NCI-H146 treated with DMSO at 0.1 percent for 48 hours (cell line): Measurements from ENCODE around the gene MMP24.
A peak's percentile ranks its signal among the peaks of the same experiment; 100 is the strongest.
"Not testable (repeated sequence)": the region's sequence is repeated elsewhere in the genome, so short reads cannot be mapped to it uniquely, and the experiment has no call there.

Experiments
- DNase-seq: peaks from one replicate; lab custom pipeline; 2025; ENCODE audit not compliant: unreplicated experiment; lab: John Stamatoyannopoulos, UW

The MMP24 gene

GRCh38 chr20:35216541-35216940 lies 9.9 kb upstream of the MMP24 start:
- DNase-seq, result no peak

GRCh38 chr20:35223941-35224340 lies 2.5 kb upstream of the MMP24 start:
- DNase-seq, result no peak

- no peak for DNase-seq
These were observed 2.0 kb upstream of the MMP24 start for GRCh38 chr20:35224536-35224935.

GRCh38 chr20:35225319-35226125 lies 968 bp upstream of the MMP24 start:
- no peak for DNase-seq

GRCh38 chr20:35226884-35227681 lies 593 bp downstream of the MMP24 start:
- DNase-seq, result peak; percentile 48

- DNase-seq, result no peak
These were observed 6.1 kb downstream of the MMP24 start for GRCh38 chr20:35232575-35232974.

GRCh38 chr20:35235881-35236280 lies 9.4 kb downstream of the MMP24 start:
- DNase-seq, result no peak

- DNase-seq, result no peak
These were observed 11.0 kb downstream of the MMP24 start for GRCh38 chr20:35237486-35237885.

GRCh38 chr20:35238170-35238569 lies 11.7 kb downstream of the MMP24 start:
- DNase-seq, result no peak

- DNase-seq, result no peak
These were observed 12.2 kb downstream of the MMP24 start for GRCh38 chr20:35238735-35239134.

GRCh38 chr20:35240083-35240810 lies 13.8 kb downstream of the MMP24 start:
- no peak for DNase-seq

- DNase-seq, result no peak
These were observed 14.4 kb downstream of the MMP24 start for GRCh38 chr20:35240811-35241293.

GRCh38 chr20:35243317-35243716 lies 16.8 kb downstream of the MMP24 start:
- no peak for DNase-seq

GRCh38 chr20:35243986-35244385 lies 17.5 kb downstream of the MMP24 start:
- peak; percentile 64 for DNase-seq

GRCh38 chr20:35246723-35247122 lies 20.2 kb downstream of the MMP24 start:
- no peak for DNase-seq

- DNase-seq, result no peak
These were observed 22.4 kb downstream of the MMP24 start for GRCh38 chr20:35248641-35249475.

- DNase-seq, result no peak
These were observed 25.1 kb downstream of the MMP24 start for GRCh38 chr20:35251613-35251940.

GRCh38 chr20:35252037-35252461 lies 25.6 kb downstream of the MMP24 start:
- no peak for DNase-seq

GRCh38 chr20:35252598-35252997 lies 26.1 kb downstream of the MMP24 start:
- not testable (repeated sequence) for DNase-seq

GRCh38 chr20:35253010-35253409 lies 26.5 kb downstream of the MMP24 start:
- DNase-seq, result no peak
